H1 (cell line): Measurements from ENCODE around the gene CENPO. TPM values are rescaled to one million over a fixed set of nuclear protein-coding genes. Genes with fewer than 3 reads are reported as not detected.

ENCODE experiments used
- CTCF ChIA-PET: fragments of 300-600 bp; sonication (Branson Sonifier 250); formaldehyde crosslinking; loops from one replicate; lab custom pipeline; 2021; ENCODE audit not compliant: partially characterized antibody; lab: Charles Lee
- POLR2A ChIA-PET: fragments of 300-600 bp; sonication (Branson Sonifier 250); formaldehyde crosslinking; loops from one replicate; lab custom pipeline; 2021; ENCODE audit warnings: inconsistent platforms; ENCODE audit not compliant: partially characterized antibody; lab: Charles Lee
- DNase-seq, 2 experiments: peaks; one replicate each; pipeline versions ENCODE4 v3.0.0 to v3.0.0-alpha.2; 2010 to 2022; ENCODE audit warnings: low spot score in 2 of 2, low read depth in 1 of 2, mixed read lengths in 1 of 2
- FAIRE-seq: peaks from 2 replicates; lab custom pipeline; 2011; peaks lifted over from hg19 to GRCh38; lab: Jason Lieb, UNC
- H2AFZ ChIP-seq: 2 replicates; pipeline ENCODE4 v1.8.1; 2012; ENCODE audit warnings: low read length, inconsistent platforms
- H2AK5ac ChIP-seq: 2 replicates; pipeline ENCODE4 v1.6.1; 2013; ENCODE audit warnings: low read depth, low read length
- H2BK120ac ChIP-seq: replicated peaks from 2 replicates; pipeline ENCODE3; 2013; ENCODE audit warnings: low read depth, low read length, inconsistent platforms
- H2BK12ac ChIP-seq: 2 replicates; pipeline ENCODE4 v1.6.1; 2013; ENCODE audit warnings: low read depth, low read length
- H2BK15ac ChIP-seq: 2 replicates; pipeline ENCODE4 v1.6.1; 2013; ENCODE audit warnings: low read length
- H2BK20ac ChIP-seq: 2 replicates; pipeline ENCODE4 v1.6.1; 2013; ENCODE audit warnings: low read length
- H2BK5ac ChIP-seq: 2 replicates; pipeline ENCODE4 v1.6.1; 2013; ENCODE audit warnings: low read depth, low read length
- H3K14ac ChIP-seq: 2 replicates; pipeline ENCODE4 v1.6.1; 2013; ENCODE audit warnings: inconsistent platforms; ENCODE audit not compliant: insufficient read length
- H3K18ac ChIP-seq: 2 replicates; pipeline ENCODE4 v1.6.1; 2013; ENCODE audit warnings: low read length; ENCODE audit errors: extremely low read depth
- H3K23ac ChIP-seq: 2 replicates; pipeline ENCODE4 v1.6.1; 2013; ENCODE audit warnings: inconsistent platforms; ENCODE audit not compliant: insufficient read length
- H3K23me2 ChIP-seq: 2 replicates; pipeline ENCODE4 v1.6.1; 2013; ENCODE audit warnings: low read depth, low read length
- H3K27ac ChIP-seq: 2 replicates; pipeline ENCODE4 v1.6.1; 2011; ENCODE audit warnings: low read depth, low read length, inconsistent platforms
- H3K27me3 ChIP-seq, 4 experiments: replicated peaks in 1 of 4; 1 replicate in 1 of 4; 2 replicates in 3 of 4; pipeline versions ENCODE4 v1.6.1 to v1.8.1; 2011 to 2013; ENCODE audit warnings: low read length in 3 of 4, mild to moderate bottlenecking in 3 of 4, inconsistent platforms in 2 of 4, mixed read lengths in 2 of 4, moderate library complexity in 1 of 4; ENCODE audit not compliant: control insufficient read depth in 3 of 4, insufficient read depth in 3 of 4; ENCODE audit errors: extremely low read depth in 1 of 4
- H3K36me3 ChIP-seq, 4 experiments: 2 replicates each; pipeline versions ENCODE4 v1.6.1 to v1.8.1; 2011 to 2013; ENCODE audit warnings: mild to moderate bottlenecking in 4 of 4, low read length in 3 of 4, moderate library complexity in 2 of 4, control low read depth in 1 of 4, inconsistent platforms in 1 of 4; ENCODE audit not compliant: insufficient read depth in 4 of 4, control insufficient read depth in 2 of 4
- H3K4ac ChIP-seq: replicated peaks from 2 replicates; pipeline ENCODE3; 2013; ENCODE audit warnings: low read length, low read depth, mixed read lengths, inconsistent platforms; ENCODE audit not compliant: insufficient read length
- H3K4me1 ChIP-seq, 4 experiments: replicated peaks in 1 of 4; 1 replicate in 1 of 4; 2 replicates in 3 of 4; pipeline versions ENCODE4 v1.6.1 to v1.8.1; 2011 to 2013; ENCODE audit warnings: low read length in 3 of 4, inconsistent platforms in 2 of 4, mixed read lengths in 1 of 4; ENCODE audit not compliant: insufficient read depth in 4 of 4, control insufficient read depth in 3 of 4
- H3K4me2 ChIP-seq, 2 experiments: 2 replicates each; pipeline versions ENCODE4 v1.6.1 to v1.8.1; 2011 to 2013; ENCODE audit warnings: low read depth in 2 of 2, low read length in 2 of 2, control low read depth in 1 of 2, inconsistent platforms in 1 of 2, mild to moderate bottlenecking in 1 of 2; ENCODE audit not compliant: insufficient read depth in 1 of 2
- H3K4me3 ChIP-seq, 4 experiments: fragments of 200-600, 300-600 bp in 1 of 4; sonication (generic), shearing (Covaris generic), sonication (Bioruptor Twin) in 1 of 4; 2 replicates each; pipeline versions ENCODE4 v1.5.1 to v1.8.1; 2011 to 2016; ENCODE audit warnings: low read length in 4 of 4, low read depth in 3 of 4, control low read depth in 2 of 4, inconsistent platforms in 2 of 4, mild to moderate bottlenecking in 2 of 4, mixed read lengths in 1 of 4, moderate library complexity in 1 of 4; ENCODE audit not compliant: insufficient read depth in 2 of 4; ENCODE audit errors: extremely low read depth in 1 of 4
- H3K56ac ChIP-seq: replicated peaks from 2 replicates; pipeline ENCODE3; 2013; ENCODE audit warnings: low read depth, mild to moderate bottlenecking, mixed read lengths, low read length, inconsistent platforms; ENCODE audit not compliant: insufficient read length
- H3K79me1 ChIP-seq: 2 replicates; pipeline ENCODE4 v1.6.1; 2013; ENCODE audit warnings: low read depth, low read length, control low read depth
- H3K79me2 ChIP-seq, 2 experiments: 2 replicates each; pipeline versions ENCODE4 v1.6.1 to v1.8.1; 2012 to 2013; ENCODE audit warnings: low read length in 2 of 2, mild to moderate bottlenecking in 2 of 2, inconsistent platforms in 1 of 2; ENCODE audit not compliant: insufficient read depth in 2 of 2, control insufficient read depth in 1 of 2
- H3K9ac ChIP-seq, 4 experiments: replicated peaks in 1 of 4; 1 replicate in 1 of 4; 2 replicates in 3 of 4; pipeline versions ENCODE4 v1.6.1 to v1.8.1; 2011 to 2013; ENCODE audit warnings: low read depth in 3 of 4, low read length in 3 of 4, control low read depth in 2 of 4, mild to moderate bottlenecking in 2 of 4, moderate library complexity in 2 of 4, inconsistent platforms in 1 of 4; ENCODE audit errors: extremely low read depth in 1 of 4
- H3K9me3 ChIP-seq, 2 experiments: 2 replicates each; pipeline versions ENCODE4 v1.6.1 to v1.8.1; 2012 to 2013; ENCODE audit warnings: mild to moderate bottlenecking in 2 of 2, moderate library complexity in 2 of 2, control low read depth in 1 of 2, inconsistent platforms in 1 of 2, low read depth in 1 of 2, low read length in 1 of 2, mixed read lengths in 1 of 2; ENCODE audit not compliant: insufficient read depth in 2 of 2
- H4K20me1 ChIP-seq, 2 experiments: replicated peaks in 1 of 2; 2 replicates each; pipeline versions ENCODE3 to v1.8.1; 2011 to 2013; ENCODE audit warnings: inconsistent platforms in 2 of 2, low read length in 2 of 2, mild to moderate bottlenecking in 1 of 2; ENCODE audit not compliant: insufficient read depth in 2 of 2, control insufficient read depth in 1 of 2
- H4K5ac ChIP-seq: 2 replicates; pipeline ENCODE4 v1.6.1; 2013; ENCODE audit warnings: low read length, low read depth, mixed read lengths, inconsistent platforms; ENCODE audit not compliant: insufficient read length
- H4K8ac ChIP-seq: 2 replicates; pipeline ENCODE4 v1.8.0; 2013; ENCODE audit warnings: mild to moderate bottlenecking, moderate library complexity, low read length, inconsistent platforms; ENCODE audit not compliant: insufficient read depth; ENCODE audit errors: extremely low read depth
- H4K91ac ChIP-seq: replicated peaks from 2 replicates; pipeline ENCODE3; 2013; ENCODE audit warnings: low read length, mixed read lengths, inconsistent platforms; ENCODE audit not compliant: insufficient read length
- BRCA1 ChIP-seq: IDR thresholded peaks from 2 replicates; pipeline ENCODE4 v1.6.1; 2012; ENCODE audit warnings: low read depth, low read length, improper control_type of control experiment
- RFX5 ChIP-seq: IDR thresholded peaks from 2 replicates; pipeline ENCODE4 v1.6.1; 2011; ENCODE audit warnings: low read depth, low read length, improper control_type of control experiment, borderline replicate concordance
- SP2 ChIP-seq: IDR thresholded peaks from 2 replicates; pipeline ENCODE4 v1.6.1; 2012; ENCODE audit warnings: mild to moderate bottlenecking, low read length, inconsistent platforms
- WGBS, 2 experiments: shearing (Covaris generic) in 1 of 2; methylation state at CpG; one replicate each; pipeline versions ENCODE4 v1.1.6 to v1.1.7; 2013 to 2015; ENCODE audit warnings: low lambda C conversion rate in 2 of 2, mixed read lengths in 2 of 2, inconsistent platforms in 1 of 2, low coverage in 1 of 2, missing lambda C conversion rate in 1 of 2; ENCODE audit not compliant: insufficient replicate concordance in 2 of 2, insufficient coverage in 1 of 2, insufficient read length in 1 of 2; ENCODE audit errors: extremely low coverage in 1 of 2, missing lambda C conversion rate in 1 of 2; 5-methylcytosine and 5-hydroxymethylcytosine counted together
- polyA plus RNA-seq, 7 experiments: library from polyadenylated mRNA; depleted of rRNA in 3 of 7; stranded (reverse) in 5 of 7; unstranded in 2 of 7; fragments of >200 nt in 5 of 7; fragments of 200-250 nt in 2 of 7; gene quantifications; 1 replicate in 5 of 7; 2 replicates in 1 of 7; 4 replicates in 1 of 7; pipeline versions ENCODE4 v1.2.1 to v1.2.3, GENCODE V29; 2011 to 2013; ENCODE audit warnings: missing spikeins in 2 of 7, mixed read lengths in 2 of 7
- total RNA-seq: library from RNA; stranded (reverse); fragmentation: NEBNext Ultra II Directional; extraction: Animal tissue kit (Norgen Biotek cat#: 25700); gene quantifications from 2 replicates; pipeline ENCODE4 v1.2.1, GENCODE V29; 2021

CENPO gene
- total and polyA plus RNA-seq, 2 of the 8 experiments (the other 6 are each of a cell fraction or from before 2014, with no cell fraction given), result 34.4 to 46.3 TPM

- Histone ChIP-seq H3K9me3 (no peaks in the 10 kb centered on the region), H4K20me1 (no peaks in the 10 kb centered on the region), H3K36me3 (peaks cover 0 to 5% (median 3%) of the 10 kb centered on the region in 4 experiments; a peak in 4 of 8 replicates), H3K4me1 (peaks cover 2 to 5% (median 3%) of the 10 kb centered on the region in 4 experiments; a peak in 5 of 7 replicates), H3K4ac (no peak overlapping the region), H3K4me3 (no peak overlapping the region), H3K79me2 (no peaks in the 10 kb centered on the region), H2BK12ac (no peak overlapping the region), H3K23ac (no peak overlapping the region), H2AK5ac (no peak overlapping the region), H3K9ac (no peak overlapping the region), H4K91ac (no peak overlapping the region), H3K27ac (no peak overlapping the region), H3K14ac (no peak overlapping the region), H3K23me2 (no peaks in the 10 kb centered on the region; the same call in 1 of the 2 replicates), H2AFZ (no peak overlapping the region), H2BK20ac (no peak overlapping the region), H2BK120ac (no peak overlapping the region), H2BK5ac (no peak overlapping the region), H3K27me3 (peaks cover 0 to 2% (median 0%) of the 10 kb centered on the region in 4 experiments; a peak in 1 of 7 replicates), H4K5ac (no peak overlapping the region), H3K18ac (no peak overlapping the region), H3K79me1 (no peaks in the 10 kb centered on the region), H3K4me2 (no peak overlapping the region), H3K56ac (no peak overlapping the region), H4K8ac (no peak overlapping the region), H2BK15ac (no peak overlapping the region)
- FAIRE-seq, result no peak
- no peak for DNase-seq
- ChIA-PET POLR2A (no interaction called here), CTCF (interaction anchor here (0.7 to 1.1 kb wide), 2 partner anchors 23 to 65 kb away, joined by 3 to 4 read pairs; no protein-coding TSS in a partner anchor)
- 96% methylated on average over 1 of the region's 1 CpG; no CpG with 5 or more reads in 1 of the 2 experiments for WGBS, 2 experiments
- TF ChIP-seq RFX5 (no peak), SP2 (no peak), BRCA1 (no peak)
Observed at GRCh38 chr2:24756789-24757188, 36.4 kb upstream of the CENPO start.
